HEK293 (cell line): ENCODE measurements around the gene TRAPPC2.

Experiments used
- GFI1B ChIP-seq: fragments of 450-650 bp; formaldehyde crosslinking; IDR thresholded peaks from 2 replicates; pipeline ENCODE4 v1.5.1; 2016; ENCODE audit warnings: missing biosample characterization, missing genetic modification characterization
- GLI2 ChIP-seq: fragments of 450-650 bp; formaldehyde crosslinking; IDR thresholded peaks from 2 replicates; pipeline ENCODE4; 2017; ENCODE audit warnings: missing biosample characterization, missing genetic modification characterization, low read depth, borderline replicate concordance
- KLF8 ChIP-seq: fragments of 450-650 bp; formaldehyde crosslinking; IDR thresholded peaks from 2 replicates; pipeline ENCODE4 v1.5.1; 2016; ENCODE audit warnings: missing biosample characterization, missing genetic modification characterization
- OSR2 ChIP-seq: fragments of 450-650 bp; formaldehyde crosslinking; IDR thresholded peaks from 2 replicates; pipeline ENCODE4 v1.5.1; 2016; ENCODE audit warnings: missing biosample characterization, missing genetic modification characterization
- REST ChIP-seq: fragments of 450-650 bp; formaldehyde crosslinking; IDR thresholded peaks from 2 replicates; pipeline ENCODE4 v1.5.1; 2016; ENCODE audit warnings: missing biosample characterization, missing genetic modification characterization
- TSHZ1 ChIP-seq: fragments of 450-650 bp; formaldehyde crosslinking; IDR thresholded peaks from 2 replicates; pipeline ENCODE4 v1.5.1; 2016; ENCODE audit warnings: missing biosample characterization, missing genetic modification characterization, borderline replicate concordance
- ZBTB1 ChIP-seq: fragments of 450-650 bp; formaldehyde crosslinking; IDR thresholded peaks from 2 replicates; pipeline ENCODE4 v1.5.1; 2016; ENCODE audit warnings: missing biosample characterization, missing genetic modification characterization
- ZBTB26 ChIP-seq: fragments of 450-650 bp; formaldehyde crosslinking; optimal IDR thresholded peaks from 2 replicates; pipeline ENCODE3; 2016; ENCODE audit warnings: missing biosample characterization, mild to moderate bottlenecking, missing genetic modification characterization
- ZBTB7A ChIP-seq: fragments of 450-650 bp; formaldehyde crosslinking; IDR thresholded peaks from 2 replicates; pipeline ENCODE4 v1.5.1; 2016; ENCODE audit warnings: low read depth, missing biosample characterization, missing genetic modification characterization
- ZFP3 ChIP-seq: fragments of 450-650 bp; formaldehyde crosslinking; IDR thresholded peaks from 2 replicates; pipeline ENCODE4 v1.5.1; 2016; ENCODE audit warnings: low read depth, missing biosample characterization, missing genetic modification characterization
- ZIC2 ChIP-seq: fragments of 450-650 bp; formaldehyde crosslinking; IDR thresholded peaks from 2 replicates; pipeline ENCODE4 v1.5.1; 2016; ENCODE audit warnings: missing biosample characterization, missing genetic modification characterization
- ZNF148 ChIP-seq: fragments of 450-650 bp; formaldehyde crosslinking; IDR thresholded peaks from 2 replicates; pipeline ENCODE4 v1.5.0; 2017; ENCODE audit warnings: missing biosample characterization, missing genetic modification characterization, borderline replicate concordance
- ZNF23 ChIP-seq: fragments of 450-650 bp; formaldehyde crosslinking; IDR thresholded peaks from 2 replicates; pipeline ENCODE4 v1.5.1; 2016; ENCODE audit warnings: missing biosample characterization, missing genetic modification characterization, borderline replicate concordance
- ZNF266 ChIP-seq: fragments of 450-650 bp; formaldehyde crosslinking; IDR thresholded peaks from 2 replicates; pipeline ENCODE4 v1.5.1; 2016; ENCODE audit warnings: missing biosample characterization, missing genetic modification characterization, low read depth
- ZNF280C ChIP-seq: fragments of 450-650 bp; formaldehyde crosslinking; IDR thresholded peaks from 2 replicates; pipeline ENCODE4 v1.5.1; 2016; ENCODE audit warnings: missing biosample characterization, missing genetic modification characterization
- ZNF311 ChIP-seq: fragments of 450-650 bp; formaldehyde crosslinking; IDR thresholded peaks from 2 replicates; pipeline ENCODE4 v1.5.1; 2017; ENCODE audit warnings: missing biosample characterization, missing genetic modification characterization, borderline replicate concordance
- ZNF341 ChIP-seq: fragments of 450-650 bp; formaldehyde crosslinking; IDR thresholded peaks from 2 replicates; pipeline ENCODE4; 2016; ENCODE audit warnings: low read depth, missing biosample characterization, missing genetic modification characterization
- ZNF37A ChIP-seq: fragments of 450-650 bp; IDR thresholded peaks from 2 replicates; pipeline ENCODE4 v1.5.1; 2018; ENCODE audit warnings: missing biosample characterization, missing genetic modification characterization
- ZNF416 ChIP-seq: fragments of 450-650 bp; formaldehyde crosslinking; IDR thresholded peaks from 2 replicates; pipeline ENCODE4 v1.5.1; 2016; ENCODE audit warnings: missing biosample characterization, missing genetic modification characterization
- ZNF514 ChIP-seq: fragments of 450-650 bp; formaldehyde crosslinking; IDR thresholded peaks from 2 replicates; pipeline ENCODE4 v1.5.1; 2016; ENCODE audit warnings: missing biosample characterization, missing genetic modification characterization
- ZNF600 ChIP-seq: fragments of 450-650 bp; formaldehyde crosslinking; IDR thresholded peaks from 2 replicates; pipeline ENCODE4 v1.5.1; 2016; ENCODE audit warnings: missing biosample characterization, missing genetic modification characterization
- ZNF621 ChIP-seq: fragments of 450-650 bp; formaldehyde crosslinking; IDR thresholded peaks from 2 replicates; pipeline ENCODE4 v1.5.1; 2017; ENCODE audit warnings: missing biosample characterization, missing genetic modification characterization
- ZNF629 ChIP-seq: fragments of 450-650 bp; formaldehyde crosslinking; IDR thresholded peaks from 2 replicates; pipeline ENCODE4 v1.5.1; 2017; ENCODE audit warnings: missing biosample characterization, missing genetic modification characterization
- ZNF664 ChIP-seq: fragments of 450-650 bp; formaldehyde crosslinking; IDR thresholded peaks from 2 replicates; pipeline ENCODE4 v1.5.1; 2016; ENCODE audit warnings: missing biosample characterization, missing genetic modification characterization
- ZSCAN5A ChIP-seq: fragments of 450-650 bp; formaldehyde crosslinking; IDR thresholded peaks from 2 replicates; pipeline ENCODE4 v1.5.1; 2016; ENCODE audit warnings: missing biosample characterization, missing genetic modification characterization

The TRAPPC2 gene

GRCh38 chrX:13688958-13689740 lies 45.3 kb downstream of the TRAPPC2 start, which contains the start of gene RAB9A (continued):
- TF ChIP-seq ZNF23 (tag by site-specific recombination) (no peak), OSR2 (tag by site-specific recombination) (peak; percentile 97), ZNF621 (no peak), ZNF341 (tag by site-specific recombination) (no peak), ZBTB1 (tag by site-specific recombination) (0 out of 2 replicates have a peak, but pooled peaks have one; percentile 45), ZSCAN5A (tag by site-specific recombination) (peak; percentile 72; the same call in 1 of the 2 replicates), ZNF514 (no peak), ZBTB7A (no peak; the same call in 1 of the 2 replicates), ZBTB26 (tag by site-specific recombination) (peak; percentile 96), ZNF311 (tag by site-specific recombination) (no peak), ZNF600 (tag by site-specific recombination) (peak; percentile 66), KLF8 (peak; percentile 94), REST (tag by site-specific recombination) (0 out of 2 replicates have a peak, but pooled peaks have one; percentile 12), ZIC2 (tag by site-specific recombination) (peak; percentile 88), GLI2 (tag by site-specific recombination) (no peak), TSHZ1 (peak; percentile 50; the same call in 1 of the 2 replicates), ZNF266 (tag by site-specific recombination) (no peak), ZNF37A (no peak), ZFP3 (tag by site-specific recombination) (no peak), ZNF664 (tag by site-specific recombination) (no peak), GFI1B (no peak), ZNF629 (tag by site-specific recombination) (peak; percentile 39), ZNF280C (tag by site-specific recombination) (no peak), ZNF148 (no peak), ZNF416 (tag by site-specific recombination) (no peak)
